Erythroblast (primary cell): ENCODE results near the gene KCNG2.

Experiments
- GATA1 ChIP-seq: IDR thresholded peaks from 2 replicates; pipeline ENCODE4 v1.6.1; 2011; ENCODE audit warnings: low read depth, mild to moderate bottlenecking, control low read depth, low read length, moderate library complexity
- POLR2A ChIP-seq: IDR thresholded peaks from 2 replicates; pipeline ENCODE4 v1.6.1; 2011; ENCODE audit warnings: mild to moderate bottlenecking, low read length

- no peak for TF ChIP-seq POLR2A
- TF ChIP-seq GATA1: no peak
These were observed 20.3 kb downstream of the KCNG2 start for GRCh38 chr18:79818036-79818435.
